ENCODE measurements around the gene UBE2U. TPM values are rescaled to one million over a fixed set of nuclear protein-coding genes. Genes with fewer than 3 reads are reported as not detected.

Gene UBE2U
- total RNA-seq, 1 donor, result not detected

GRCh38 chr1:64269558-64269884 is 66.1 kb downstream of the UBE2U start:
- Histone ChIP-seq H3K9me3 (ENCODE audit: low read depth, low read length) (no peaks in the 10 kb centered on the region), H3K27me3 (ENCODE audit: insufficient read depth, low read length) (no peaks in the 10 kb centered on the region), H3K4me1 (ENCODE audit: insufficient read depth, low read length) (no peaks in the 10 kb centered on the region), H3K4me3 (ENCODE audit: low read length) (no peak overlapping the region)

- Histone ChIP-seq H3K4me3 (ENCODE audit: low read length) (no peak overlapping the region), H3K9me3 (ENCODE audit: low read depth, low read length) (no peaks in the 10 kb centered on the region), H3K27me3 (ENCODE audit: insufficient read depth, low read length) (no peaks in the 10 kb centered on the region), H3K4me1 (ENCODE audit: insufficient read depth, low read length) (no peaks in the 10 kb centered on the region)
Measured at GRCh38 chr1:64280001-64280400, 76.6 kb downstream of the UBE2U start.

- Histone ChIP-seq H3K9me3 (ENCODE audit: low read depth, low read length) (no peaks in the 10 kb centered on the region), H3K27me3 (ENCODE audit: insufficient read depth, low read length) (no peaks in the 10 kb centered on the region), H3K4me3 (ENCODE audit: low read length) (no peak overlapping the region), H3K4me1 (ENCODE audit: insufficient read depth, low read length) (no peaks in the 10 kb centered on the region)
Measured at GRCh38 chr1:64282351-64282750, 78.9 kb downstream of the UBE2U start.

GRCh38 chr1:64287071-64287470 is 83.6 kb downstream of the UBE2U start:
- no peak overlapping the region for H3K4me3 ChIP-seq (ENCODE audit: low read length)
- H3K4me1 ChIP-seq (ENCODE audit: insufficient read depth, low read length), result no peaks in the 10 kb centered on the region
- no peaks in the 10 kb centered on the region for H3K27me3 ChIP-seq (ENCODE audit: insufficient read depth, low read length)
- no peaks in the 10 kb centered on the region for H3K9me3 ChIP-seq (ENCODE audit: low read depth, low read length)

GRCh38 chr1:64290420-64290819 is 87.0 kb downstream of the UBE2U start:
- H3K27me3 ChIP-seq (ENCODE audit: insufficient read depth, low read length), result no peaks in the 10 kb centered on the region
- no peak overlapping the region for H3K4me3 ChIP-seq (ENCODE audit: low read length)
- H3K4me1 ChIP-seq (ENCODE audit: insufficient read depth, low read length), result no peaks in the 10 kb centered on the region
- H3K9me3 ChIP-seq (ENCODE audit: low read depth, low read length), result no peaks in the 10 kb centered on the region

- Histone ChIP-seq H3K4me1 (ENCODE audit: insufficient read depth, low read length) (no peaks in the 10 kb centered on the region), H3K9me3 (ENCODE audit: low read depth, low read length) (no peaks in the 10 kb centered on the region), H3K27me3 (ENCODE audit: insufficient read depth, low read length) (no peaks in the 10 kb centered on the region), H3K4me3 (ENCODE audit: low read length) (no peak overlapping the region)
Measured at GRCh38 chr1:64291931-64292330, 88.5 kb downstream of the UBE2U start.

DNA sequence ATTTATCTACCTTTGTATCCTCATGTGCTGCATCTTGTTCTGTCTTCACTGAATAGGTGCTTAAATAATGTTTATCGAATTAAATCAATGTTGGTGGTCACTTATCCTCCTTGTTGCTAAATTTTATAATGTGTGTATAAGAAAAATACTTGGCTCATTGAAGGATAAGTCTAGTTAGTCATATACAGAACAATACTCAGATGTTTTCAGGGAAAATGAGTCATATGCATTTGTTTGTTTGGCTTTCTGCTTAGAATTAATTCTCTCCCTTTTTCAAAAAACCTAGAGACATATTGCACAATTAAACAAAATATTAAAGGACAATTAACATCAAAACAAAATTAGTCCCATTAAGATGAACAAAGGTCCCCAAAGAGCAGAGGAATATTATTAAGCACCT is 89.0 kb downstream of the UBE2U start:
- no peak overlapping the region for H3K4me3 ChIP-seq (ENCODE audit: low read length)
- H3K27me3 ChIP-seq (ENCODE audit: insufficient read depth, low read length), result no peaks in the 10 kb centered on the region
- no peaks in the 10 kb centered on the region for H3K4me1 ChIP-seq (ENCODE audit: insufficient read depth, low read length)
- no peaks in the 10 kb centered on the region for H3K9me3 ChIP-seq (ENCODE audit: low read depth, low read length)

- H3K27me3 ChIP-seq (ENCODE audit: insufficient read depth, low read length), result no peaks in the 10 kb centered on the region
- no peaks in the 10 kb centered on the region for H3K4me1 ChIP-seq (ENCODE audit: insufficient read depth, low read length)
Measured at GRCh38 chr1:64293820-64294219, 90.4 kb downstream of the UBE2U start.

GRCh38 chr1:64295136-64295535 is 91.7 kb downstream of the UBE2U start:
- Histone ChIP-seq H3K9me3 (ENCODE audit: low read depth, low read length) (no peaks in the 10 kb centered on the region), H3K4me1 (ENCODE audit: insufficient read depth, low read length) (no peaks in the 10 kb centered on the region), H3K27me3 (ENCODE audit: insufficient read depth, low read length) (no peaks in the 10 kb centered on the region), H3K4me3 (ENCODE audit: low read length) (no peak overlapping the region)

More at GRCh38 chr1:64293820-64294219, 90.4 kb downstream of the UBE2U start:
- Histone ChIP-seq H3K9me3 (ENCODE audit: low read depth, low read length) (no peaks in the 10 kb centered on the region), H3K4me3 (ENCODE audit: low read length) (no peak overlapping the region)

- H3K4me1 ChIP-seq (ENCODE audit: insufficient read depth, low read length), result no peaks in the 10 kb centered on the region
- no peak overlapping the region for H3K4me3 ChIP-seq (ENCODE audit: low read length)
- H3K27me3 ChIP-seq (ENCODE audit: insufficient read depth, low read length), result no peaks in the 10 kb centered on the region
- no peaks in the 10 kb centered on the region for H3K9me3 ChIP-seq (ENCODE audit: low read depth, low read length)
Measured at GRCh38 chr1:64295561-64295960, 92.1 kb downstream of the UBE2U start.

DNA sequence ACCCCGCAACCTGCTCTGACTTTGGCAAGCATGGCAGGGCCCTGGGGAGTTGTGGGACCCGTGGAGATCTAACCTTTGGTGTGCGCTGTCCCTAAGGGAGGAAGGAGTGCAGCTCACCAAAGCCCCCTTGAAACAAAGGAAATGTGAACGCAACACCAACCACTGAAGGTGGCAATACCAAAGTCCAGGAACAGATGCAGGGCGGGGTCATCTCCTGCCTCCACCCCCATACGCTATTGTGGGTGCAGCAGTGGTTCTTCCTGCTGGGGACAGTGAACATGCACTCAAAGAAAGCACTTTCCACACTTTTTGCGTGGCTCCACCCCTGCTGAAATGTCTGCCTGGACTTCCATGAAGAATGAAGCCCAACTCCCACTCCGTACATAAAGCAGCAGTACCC is 93.0 kb downstream of the UBE2U start:
- Histone ChIP-seq H3K9me3 (ENCODE audit: low read depth, low read length) (no peaks in the 10 kb centered on the region), H3K27me3 (ENCODE audit: insufficient read depth, low read length) (no peaks in the 10 kb centered on the region), H3K4me3 (ENCODE audit: low read length) (no peak overlapping the region), H3K4me1 (ENCODE audit: insufficient read depth, low read length) (no peaks in the 10 kb centered on the region)

DNA sequence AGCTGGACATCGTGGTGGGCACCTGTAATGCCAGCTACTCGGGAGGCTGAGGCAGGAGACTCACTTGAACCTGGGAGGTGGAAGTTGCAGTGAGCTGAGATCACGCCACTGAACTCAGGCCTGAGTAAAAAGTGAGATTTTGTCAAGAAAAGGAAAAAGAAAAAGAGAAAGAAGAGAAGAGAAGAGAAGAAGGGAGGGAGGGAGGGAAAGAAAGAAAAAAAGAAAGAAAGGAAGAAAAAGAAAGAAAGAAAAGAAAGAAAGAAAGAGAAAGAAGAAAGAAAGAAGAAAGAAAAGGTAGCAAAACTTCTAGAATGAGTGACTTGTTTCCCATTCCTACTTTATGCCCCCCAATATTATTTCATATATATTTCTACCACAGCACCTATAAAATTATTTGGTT is 98.8 kb downstream of the UBE2U start:
- no peaks in the 10 kb centered on the region for H3K4me1 ChIP-seq (ENCODE audit: insufficient read depth, low read length)

DNA sequence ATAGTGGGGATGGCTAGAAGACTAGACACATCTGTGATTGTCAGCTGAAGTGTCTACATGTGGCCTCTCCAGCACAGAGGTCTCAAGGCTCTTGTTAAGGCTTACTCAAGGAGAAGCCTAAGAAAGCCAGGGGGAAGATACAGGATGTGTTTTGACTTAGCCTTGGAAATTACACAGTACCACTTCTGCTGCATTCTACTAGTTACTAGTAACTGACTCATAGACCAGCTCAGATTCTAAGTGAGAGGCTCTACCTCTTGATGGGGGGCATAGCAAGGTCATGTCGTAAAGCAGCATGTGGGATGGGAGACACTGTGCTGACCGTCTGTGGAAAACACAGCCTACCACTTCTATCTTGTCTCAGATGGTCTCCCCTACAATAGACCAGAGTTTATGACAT is 99.5 kb downstream of the UBE2U start:
- no peaks in the 10 kb centered on the region for H3K27me3 ChIP-seq (ENCODE audit: insufficient read depth, low read length)
- no peaks in the 10 kb centered on the region for H3K9me3 ChIP-seq (ENCODE audit: low read depth, low read length)
- H3K4me1 ChIP-seq (ENCODE audit: insufficient read depth, low read length), result no peaks in the 10 kb centered on the region

More for the DNA sequence above, 98.8 kb downstream of the UBE2U start:
- Histone ChIP-seq H3K4me3 (ENCODE audit: low read length) (no peak overlapping the region), H3K27me3 (ENCODE audit: insufficient read depth, low read length) (no peaks in the 10 kb centered on the region), H3K9me3 (ENCODE audit: low read depth, low read length) (no peaks in the 10 kb centered on the region)

DNA sequence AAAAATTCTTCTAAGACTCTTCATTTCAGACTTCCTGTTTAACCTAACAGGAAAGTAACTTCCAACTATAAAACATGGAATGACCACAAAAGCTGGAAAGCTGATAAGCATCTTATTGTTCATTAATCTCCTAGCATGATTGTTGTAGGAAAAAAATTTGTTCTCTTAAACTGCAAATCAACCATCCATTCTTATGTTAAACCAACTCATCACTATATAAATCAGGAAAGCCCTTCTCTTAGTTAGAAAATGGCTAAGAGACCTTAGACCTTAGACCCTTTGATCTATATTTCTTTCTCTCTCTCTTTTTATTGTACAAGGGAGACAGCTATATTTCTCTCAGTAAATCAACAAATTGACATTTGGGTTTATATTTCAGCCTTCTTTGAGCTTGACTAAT is 101.4 kb downstream of the UBE2U start:
- Histone ChIP-seq H3K27me3 (ENCODE audit: insufficient read depth, low read length) (no peaks in the 10 kb centered on the region), H3K4me3 (ENCODE audit: low read length) (no peak overlapping the region), H3K4me1 (ENCODE audit: insufficient read depth, low read length) (no peaks in the 10 kb centered on the region), H3K9me3 (ENCODE audit: low read depth, low read length) (no peaks in the 10 kb centered on the region)

More for the DNA sequence above, 99.5 kb downstream of the UBE2U start:
- H3K4me3 ChIP-seq (ENCODE audit: low read length), result no peak overlapping the region

- no peaks in the 10 kb centered on the region for H3K9me3 ChIP-seq (ENCODE audit: low read depth, low read length)
- no peaks in the 10 kb centered on the region for H3K4me1 ChIP-seq (ENCODE audit: insufficient read depth, low read length)
- H3K4me3 ChIP-seq (ENCODE audit: low read length), result no peak overlapping the region
- H3K27me3 ChIP-seq (ENCODE audit: insufficient read depth, low read length), result no peaks in the 10 kb centered on the region
Measured at GRCh38 chr1:64308866-64309265, 105.4 kb downstream of the UBE2U start.

DNA sequence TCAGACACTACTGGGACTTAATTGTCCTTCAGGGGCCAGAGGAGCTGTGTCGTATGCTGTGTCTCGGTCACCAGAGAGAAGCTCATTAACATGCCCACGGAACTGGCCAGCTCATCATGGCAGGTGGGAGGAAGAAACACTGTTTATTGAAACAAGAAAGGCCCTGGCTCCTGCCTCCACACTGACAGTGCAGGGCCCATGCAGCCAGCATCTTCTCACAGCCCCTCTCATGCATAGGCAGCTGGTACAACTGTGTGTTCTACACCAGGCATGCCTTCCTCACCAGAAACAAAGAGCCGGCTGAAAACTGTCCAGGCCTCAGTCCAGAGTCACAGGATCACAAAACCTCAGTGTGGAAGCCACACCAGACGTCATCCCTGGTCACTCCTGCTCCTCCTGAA is 106.0 kb downstream of the UBE2U start:
- Histone ChIP-seq H3K9me3 (ENCODE audit: low read depth, low read length) (no peaks in the 10 kb centered on the region), H3K4me3 (ENCODE audit: low read length) (no peak overlapping the region), H3K4me1 (ENCODE audit: insufficient read depth, low read length) (no peaks in the 10 kb centered on the region), H3K27me3 (ENCODE audit: insufficient read depth, low read length) (no peaks in the 10 kb centered on the region)

GRCh38 chr1:64310760-64311159 is 107.3 kb downstream of the UBE2U start:
- H3K9me3 ChIP-seq (ENCODE audit: low read depth, low read length), result no peaks in the 10 kb centered on the region
- H3K4me1 ChIP-seq (ENCODE audit: insufficient read depth, low read length), result no peaks in the 10 kb centered on the region
- no peak overlapping the region for H3K4me3 ChIP-seq (ENCODE audit: low read length)
- no peaks in the 10 kb centered on the region for H3K27me3 ChIP-seq (ENCODE audit: insufficient read depth, low read length)

Measured in mononuclear cell (primary cell).